Colonic mucosa (tissue), 4 donors: ENCODE data around the gene MED9. TPM values are rescaled to one million over a fixed set of nuclear protein-coding genes. Genes with fewer than 3 reads are reported as not detected.
"Not testable (repeated sequence)": the region's sequence is repeated elsewhere in the genome, so short reads cannot be mapped to it uniquely, and the experiment has no call there.

ENCODE experiments used
- DNase-seq: peaks from one replicate; pipeline ENCODE4 v3.0.0-alpha.2; 2020
- H3K27ac ChIP-seq: fragments of 200-600 bp; one replicate; pipeline ENCODE4 v1.8.0; 2021
- H3K27me3 ChIP-seq: fragments of 200-600 bp; one replicate; pipeline ENCODE4 v1.8.0; 2021
- H3K36me3 ChIP-seq: fragments of 200-600 bp; one replicate; pipeline ENCODE4 v1.8.0; 2021
- H3K4me1 ChIP-seq: fragments of 200-600 bp; one replicate; pipeline ENCODE4 v1.8.0; 2021; ENCODE audit warnings: mild to moderate bottlenecking
- H3K4me3 ChIP-seq: fragments of 200-600 bp; one replicate; pipeline ENCODE4 v1.8.0; 2021
- H3K9ac ChIP-seq, 2 donors: one replicate each; pipeline ENCODE4 v1.7.0; 2013; ENCODE audit warnings: control low read depth in 2 of 2, low read depth in 2 of 2, low read length in 2 of 2
- H3K9me3 ChIP-seq: fragments of 200-600 bp; one replicate; pipeline ENCODE4 v1.8.0; 2021
- intact Hi-C: fragments of 100-400 bp; cut with DNase I; formaldehyde crosslinking; loops from one replicate; pipeline ENCODE4 v1.14.1; 2022
- total RNA-seq, 2 donors: library from RNA; stranded (reverse); fragmentation: NEBNext Ultra II Directional in 1 of 2; extraction: Animal tissue kit (Norgen Biotek cat#: 25700) in 1 of 2; gene quantifications; one replicate each; pipeline ENCODE4 v1.2.1, GENCODE V29; 2021
- TF ChIP-seq, protein P1 (sequence below): fragments of 200-600 bp; IDR thresholded peaks from one replicate; pipeline ENCODE4 v1.8.0; 2022; ENCODE audit warnings: antibody characterized with exemption, mild to moderate bottlenecking
- donor health status: healthy.
- donor health status: DM: no; HTN: no; CAD: no.
- donor health status: DM: no; HTN: no; CAD: no.

Gene MED9
- total RNA-seq, 2 donors from 2014 or later: 15.3 to 23.8 TPM

DNA sequence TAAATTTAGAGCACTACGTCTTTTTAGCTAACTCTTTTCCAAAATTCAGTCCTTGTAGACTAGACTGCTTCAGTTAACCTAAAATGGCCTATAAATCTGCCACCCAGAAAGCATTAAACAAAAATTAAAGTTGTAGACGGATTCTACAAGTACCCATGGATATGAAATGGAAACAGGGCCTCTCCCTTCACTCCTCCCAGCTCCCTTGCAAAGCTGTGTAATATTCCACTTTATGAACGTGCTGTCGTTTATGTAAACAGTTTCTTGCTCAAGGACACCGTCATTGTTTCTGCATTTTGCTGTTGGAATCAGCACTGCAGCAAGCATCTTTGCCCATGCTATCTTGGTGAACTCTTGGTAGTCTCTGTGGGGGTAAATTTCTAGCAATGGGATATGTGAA lies 5.1 kb downstream of the MED9 start:
- no peak overlapping the region for H3K27ac ChIP-seq
- H3K4me1 ChIP-seq: peaks cover 6% of the 10 kb centered on the region
- TF ChIP-seq, protein P1, sequence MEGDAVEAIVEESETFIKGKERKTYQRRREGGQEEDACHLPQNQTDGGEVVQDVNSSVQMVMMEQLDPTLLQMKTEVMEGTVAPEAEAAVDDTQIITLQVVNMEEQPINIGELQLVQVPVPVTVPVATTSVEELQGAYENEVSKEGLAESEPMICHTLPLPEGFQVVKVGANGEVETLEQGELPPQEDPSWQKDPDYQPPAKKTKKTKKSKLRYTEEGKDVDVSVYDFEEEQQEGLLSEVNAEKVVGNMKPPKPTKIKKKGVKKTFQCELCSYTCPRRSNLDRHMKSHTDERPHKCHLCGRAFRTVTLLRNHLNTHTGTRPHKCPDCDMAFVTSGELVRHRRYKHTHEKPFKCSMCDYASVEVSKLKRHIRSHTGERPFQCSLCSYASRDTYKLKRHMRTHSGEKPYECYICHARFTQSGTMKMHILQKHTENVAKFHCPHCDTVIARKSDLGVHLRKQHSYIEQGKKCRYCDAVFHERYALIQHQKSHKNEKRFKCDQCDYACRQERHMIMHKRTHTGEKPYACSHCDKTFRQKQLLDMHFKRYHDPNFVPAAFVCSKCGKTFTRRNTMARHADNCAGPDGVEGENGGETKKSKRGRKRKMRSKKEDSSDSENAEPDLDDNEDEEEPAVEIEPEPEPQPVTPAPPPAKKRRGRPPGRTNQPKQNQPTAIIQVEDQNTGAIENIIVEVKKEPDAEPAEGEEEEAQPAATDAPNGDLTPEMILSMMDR: no peak
- DNase-seq: no peak
- H3K36me3 ChIP-seq: no peaks in the 10 kb centered on the region
- no peak overlapping the region for H3K4me3 ChIP-seq
- no peak overlapping the region for H3K9ac ChIP-seq
- no peaks in the 10 kb centered on the region for H3K27me3 ChIP-seq
- intact Hi-C loops: no loop called here
- no peaks in the 10 kb centered on the region for H3K9me3 ChIP-seq

DNA sequence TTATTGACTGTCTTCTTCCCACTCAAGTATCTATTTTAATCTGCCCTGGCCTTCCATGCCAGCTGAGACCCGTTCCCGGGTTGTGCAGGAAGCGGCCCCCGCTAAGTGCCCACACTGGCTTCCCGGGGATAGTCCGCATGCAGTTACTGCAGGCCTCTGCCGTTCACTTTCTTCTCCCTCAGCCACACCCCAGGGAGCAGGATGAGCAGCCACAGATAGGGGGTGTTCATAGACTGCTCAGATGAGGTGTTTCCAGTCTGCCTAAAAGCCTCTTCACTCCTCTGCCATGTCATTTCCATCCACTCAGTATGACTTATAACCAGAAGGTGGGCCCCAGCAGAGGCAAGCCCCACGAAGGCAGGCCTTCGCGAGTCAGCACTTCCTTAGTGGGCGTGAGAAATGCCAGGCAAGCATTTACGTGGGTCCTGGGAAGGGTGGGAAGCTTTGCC lies 7.7 kb downstream of the MED9 start:
- Histone ChIP-seq H3K9me3 (no peaks in the 10 kb centered on the region), H3K9ac (no peak overlapping the region), H3K4me1 (no peaks in the 10 kb centered on the region), H3K27ac (no peak overlapping the region), H3K36me3 (no peaks in the 10 kb centered on the region), H3K4me3 (no peak overlapping the region), H3K27me3 (no peaks in the 10 kb centered on the region)
- DNase-seq: no peak
- intact Hi-C loops: no loop called here
- TF ChIP-seq, protein P1: no peak

DNA sequence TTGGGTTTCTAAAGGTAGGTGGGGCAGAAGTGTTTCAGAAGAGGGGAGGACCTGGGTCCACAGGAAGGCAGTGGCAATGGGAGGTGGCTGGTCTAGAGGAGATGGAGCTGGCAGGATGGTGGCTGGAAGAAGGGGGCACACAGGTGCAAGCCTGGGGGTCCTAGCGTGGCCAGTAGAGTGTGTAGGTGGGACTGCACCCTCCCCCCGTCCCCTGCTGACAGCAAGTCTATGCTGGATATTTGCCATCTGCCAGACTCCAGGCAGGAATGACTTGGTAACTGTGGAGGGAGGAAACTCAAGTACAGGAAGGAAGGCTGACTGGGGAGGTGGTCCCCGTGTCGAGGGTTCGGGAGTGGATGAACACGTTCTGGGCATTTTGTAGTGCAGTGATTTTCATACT lies 8.6 kb downstream of the MED9 start:
- intact Hi-C loops: no loop called here
- Histone ChIP-seq H3K9me3 (no peaks in the 10 kb centered on the region), H3K4me1 (no peaks in the 10 kb centered on the region), H3K27me3 (no peaks in the 10 kb centered on the region), H3K4me3 (no peak overlapping the region), H3K27ac (no peak overlapping the region), H3K9ac (no peak overlapping the region), H3K36me3 (no peaks in the 10 kb centered on the region)
- no peak for DNase-seq
- TF ChIP-seq, protein P1: no peak

DNA sequence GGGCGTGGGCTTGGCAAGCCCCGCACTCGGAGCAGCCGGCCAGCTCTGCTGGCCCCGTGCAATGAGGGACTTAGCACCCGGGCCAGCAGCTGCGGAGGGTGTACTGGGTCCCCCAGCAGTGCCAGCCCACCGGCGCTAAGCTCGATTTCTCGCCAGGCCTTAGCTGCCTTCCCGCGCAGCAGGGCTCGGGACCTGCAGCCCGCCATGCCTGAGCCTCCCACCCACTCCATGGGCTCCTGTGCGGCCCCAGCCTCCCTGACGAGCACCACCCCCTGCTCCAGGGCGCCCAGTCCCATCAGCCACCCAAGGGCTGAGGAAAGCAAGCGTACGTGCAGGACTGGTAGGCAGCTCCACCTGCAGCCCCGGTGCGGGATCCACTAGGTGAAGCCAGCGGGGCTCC lies 9.6 kb downstream of the MED9 start:
- DNase-seq, H3K4me1 ChIP-seq, H3K36me3 ChIP-seq, H3K9me3 ChIP-seq, H3K9ac ChIP-seq, H3K27ac ChIP-seq, H3K27me3 ChIP-seq, intact Hi-C loops, H3K4me3 ChIP-seq: not testable (repeated sequence)

DNA sequence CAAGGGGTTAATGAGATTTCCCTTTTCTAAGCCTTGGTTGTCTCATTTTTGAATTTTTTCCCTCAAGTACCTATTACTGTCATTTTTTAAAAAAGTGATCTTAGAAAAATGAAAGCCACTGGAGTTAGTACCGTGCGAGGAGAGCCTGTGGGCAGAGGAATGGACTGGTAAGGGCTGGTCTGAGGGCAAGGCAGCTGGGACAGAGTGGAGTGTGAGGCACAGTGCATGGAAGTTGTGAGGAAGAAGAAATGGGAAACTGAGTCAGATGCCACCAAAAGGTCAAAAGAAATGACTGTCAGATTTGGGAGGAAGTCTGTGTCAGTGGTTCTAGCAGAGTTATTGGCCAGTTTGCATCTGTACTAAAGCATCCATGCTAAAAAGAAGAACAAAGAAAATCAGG lies 11.2 kb downstream of the MED9 start:
- intact Hi-C loops: no loop called here
- no peak for DNase-seq
- H3K27ac ChIP-seq: no peak overlapping the region
- no peaks in the 10 kb centered on the region for H3K9me3 ChIP-seq
- TF ChIP-seq, protein P1: no peak
- H3K36me3 ChIP-seq: no peaks in the 10 kb centered on the region
- no peaks in the 10 kb centered on the region for H3K27me3 ChIP-seq
- no peak overlapping the region for H3K9ac ChIP-seq
- no peak overlapping the region for H3K4me3 ChIP-seq
- H3K4me1 ChIP-seq: no peaks in the 10 kb centered on the region

DNA sequence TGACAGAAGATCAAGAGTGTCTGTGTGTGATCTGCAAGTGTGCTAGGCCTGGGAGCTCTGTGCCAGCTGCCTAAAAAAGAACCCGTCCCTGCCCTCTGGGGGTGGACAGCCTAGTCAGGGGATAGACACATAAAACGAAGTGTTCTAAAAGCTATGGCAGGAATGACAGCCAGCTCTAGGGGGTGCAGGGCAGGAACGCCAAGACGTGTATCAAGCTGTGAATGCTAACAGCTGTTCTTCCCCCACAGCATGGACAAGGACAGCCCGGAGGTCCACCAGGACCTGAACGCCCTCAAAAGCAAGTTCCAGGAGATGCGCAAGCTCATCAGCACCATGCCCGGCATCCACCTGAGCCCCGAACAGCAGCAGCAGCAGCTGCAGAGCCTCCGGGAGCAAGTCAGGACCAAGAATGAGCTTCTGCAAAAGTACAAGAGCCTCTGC lies 14.3 kb downstream of the MED9 start:
- intact Hi-C loops: loop anchor here (10.0 kb wide), 1 partner anchor 154 kb away; no protein-coding TSS in a partner anchor

More for the DNA sequence above, 14.3 kb downstream of the MED9 start:
- Histone ChIP-seq H3K36me3 (no peaks in the 10 kb centered on the region), H3K27ac (no peak overlapping the region), H3K4me1 (peaks cover 14% of the 10 kb centered on the region), H3K9me3 (no peaks in the 10 kb centered on the region), H3K27me3 (peaks cover 8% of the 10 kb centered on the region), H3K4me3 (no peak overlapping the region), H3K9ac (no peak overlapping the region)
- TF ChIP-seq, protein P1: no peak
- DNase-seq: no peak
